Left colon (tissue), 2 donors: ENCODE measurements around the gene PTER. TPM values are rescaled to one million over a fixed set of nuclear protein-coding genes. Genes with fewer than 3 reads are reported as not detected.

Source experiments
- ATAC-seq: fragments of 200-7000 bp; cut with Tn5 transposase; one replicate; pipeline ENCODE4 v1.9.1; 2020; ENCODE audit warnings: mild to moderate bottlenecking, moderate library complexity
- DNase-seq, 2 donors: peaks; one replicate each; pipeline ENCODE4 v3.0.0-alpha.2; 2020
- intact Hi-C, 2 donors: fragments of 100-400 bp; cut with DNase I in 1 of 2; cut with micrococcal nuclease in 1 of 2; formaldehyde crosslinking; loops; one replicate each; pipeline versions ENCODE4 v1.11.2 to v1.14.0; 2022; cut with DNase I, micrococcal nuclease
- total RNA-seq, 2 donors: library from RNA; stranded (reverse); fragmentation: NEBNext Ultra II Directional; extraction: Animal tissue kit (Norgen Biotek cat#: 25700); gene quantifications; one replicate each; pipeline ENCODE4 v1.2.1, GENCODE V29; 2021
- donor health status: DM: no; HTN: no; CAD: no.
- donor health status: DM: yes; HTN: yes; CAD: no.

The PTER gene
- total RNA-seq, 2 donors from 2014 or later, result 21.8 to 22.0 TPM

DNA sequence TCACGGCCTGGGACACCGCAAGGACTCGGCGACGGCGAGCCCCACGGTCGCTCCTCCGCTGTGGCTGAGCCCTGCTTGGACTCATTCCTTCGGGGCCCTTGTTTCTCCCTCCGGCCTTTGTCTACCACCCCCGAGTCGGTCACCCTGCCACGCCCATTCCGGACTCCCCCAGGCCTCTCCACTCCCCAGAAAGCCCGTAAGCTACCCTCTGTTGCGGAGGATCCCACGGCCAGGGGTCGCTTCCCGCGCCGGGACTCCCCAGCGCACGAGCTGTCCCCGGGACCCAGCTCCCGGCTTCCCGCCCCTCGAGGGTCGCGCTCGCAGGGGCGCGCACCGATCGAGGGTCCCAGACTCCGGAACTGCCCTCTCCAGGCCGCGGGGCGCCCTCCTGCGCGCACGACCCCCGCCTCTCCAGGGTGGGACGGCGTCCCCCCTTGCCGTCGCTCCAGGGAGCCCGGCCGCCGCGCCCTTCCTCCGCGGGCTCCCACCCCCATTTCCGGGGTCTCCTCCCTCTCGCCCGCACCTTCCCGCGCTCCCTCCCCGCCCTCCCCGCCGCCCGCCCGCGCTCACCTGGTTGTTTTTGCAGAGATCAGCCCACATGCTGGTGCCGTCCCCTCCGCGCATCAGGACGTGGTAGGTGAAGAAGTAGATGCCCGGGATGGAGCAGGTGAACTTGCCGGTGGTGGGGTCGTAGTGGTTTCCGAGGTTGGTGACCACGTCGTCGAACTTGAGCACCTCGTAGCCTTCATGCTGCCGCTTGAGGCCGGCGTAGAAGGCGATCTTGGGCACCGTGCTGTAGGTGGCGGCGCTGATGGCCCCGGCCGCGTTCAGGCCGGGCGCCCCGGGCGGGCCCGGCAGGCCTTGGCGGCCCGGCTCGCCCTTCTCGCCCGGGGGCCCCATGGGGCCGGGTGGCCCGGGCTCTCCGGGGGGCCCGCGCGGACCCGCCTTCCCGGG is 83.4 kb downstream of the PTER start:
- DNase-seq (peak in 1 of 2 donors; percentile 4), ATAC-seq (peak; percentile 55)
- intact Hi-C loops, result no loop called here

DNA sequence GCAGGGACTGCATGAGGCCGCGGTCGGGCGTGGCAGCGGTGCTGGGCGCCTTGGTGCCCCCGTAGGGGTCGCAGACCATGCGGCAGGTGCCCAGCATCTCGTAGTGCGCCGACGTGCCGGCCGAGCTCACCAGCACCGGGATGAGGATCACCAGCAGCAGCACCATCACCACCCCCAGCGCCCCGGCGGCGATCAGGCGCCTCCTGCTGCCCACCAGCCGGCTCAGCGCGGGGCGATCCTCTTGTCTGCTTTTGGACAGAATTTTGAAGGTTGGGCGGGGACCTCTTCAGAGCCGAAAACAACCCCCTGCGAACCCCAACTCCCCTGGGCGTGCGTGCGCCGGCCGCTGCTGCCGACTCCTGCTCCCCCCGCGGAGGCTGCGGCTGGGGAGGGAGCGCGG is 84.1 kb downstream of the PTER start:
- intact Hi-C loops, result no loop called here
- DNase-seq (peak in 1 of 2 donors; percentile 15), ATAC-seq (peak; percentile 42)

DNA sequence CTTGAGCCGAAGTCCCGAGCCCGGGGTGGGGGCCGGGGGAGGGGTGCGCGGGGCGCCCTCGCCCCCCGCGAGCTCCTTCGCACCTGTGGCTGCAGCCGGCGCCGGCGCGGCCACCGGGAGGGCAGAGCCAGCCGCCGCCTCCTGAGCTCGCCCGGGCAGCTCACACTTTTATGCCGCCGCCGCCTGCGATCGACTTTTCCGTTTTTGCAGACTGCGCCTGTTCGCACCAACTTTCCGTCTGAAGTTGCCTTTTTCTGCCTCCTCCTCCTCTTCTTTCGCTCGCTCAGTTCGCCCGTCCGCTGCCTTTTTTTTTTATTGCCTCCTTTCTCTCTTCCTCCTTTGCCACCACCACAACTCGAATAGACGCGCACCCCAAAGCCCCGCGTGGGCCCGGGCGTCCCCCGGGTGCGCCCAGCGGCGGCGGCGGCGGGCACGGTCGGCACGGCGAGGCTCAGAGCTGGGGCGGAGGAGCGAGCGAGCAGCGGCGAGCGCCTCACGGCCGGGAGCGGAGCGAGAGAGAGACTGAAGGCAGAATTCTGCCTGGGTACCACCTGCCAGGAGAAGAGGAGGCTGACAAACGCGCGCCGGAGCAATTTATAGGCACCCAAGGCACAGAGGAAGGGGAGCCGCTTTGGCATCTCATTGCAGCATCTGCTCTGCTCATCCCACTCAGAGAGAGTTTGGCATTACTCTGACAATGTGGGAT is 84.7 kb downstream of the PTER start, which contains the start of gene C1QL3:
C1QL3 (minus strand) TSS at position 569 of the 706 bp plus-strand sequence. CDS start 814 bp downstream, outside the sequence.
- DNase-seq, result peak in 1 of 2 donors; percentile 26
- intact Hi-C loops, result no loop called here
- peak; percentile 61 for ATAC-seq

DNA sequence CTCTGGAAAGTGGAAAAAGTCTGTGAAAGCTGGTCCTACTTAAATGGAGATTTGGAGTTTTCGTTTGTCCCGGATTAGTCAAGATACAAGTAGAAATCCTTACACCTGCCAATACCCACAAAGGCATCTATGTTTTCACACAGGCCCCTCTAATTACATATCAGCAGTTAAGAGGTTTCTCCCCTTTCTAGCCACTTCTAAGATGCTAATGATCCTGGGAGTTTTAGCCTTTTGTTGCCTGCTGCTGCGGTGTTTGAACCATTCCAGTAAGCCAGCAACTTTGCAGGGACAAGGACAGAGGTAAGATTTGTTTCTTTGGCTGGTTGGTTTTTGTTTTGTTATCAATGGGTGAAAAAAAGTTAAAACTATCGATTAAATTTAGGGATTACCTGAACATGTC is 90.6 kb downstream of the PTER start:
- no peak for DNase-seq
- ATAC-seq, result no peak
- intact Hi-C loops, result no loop called here

DNA sequence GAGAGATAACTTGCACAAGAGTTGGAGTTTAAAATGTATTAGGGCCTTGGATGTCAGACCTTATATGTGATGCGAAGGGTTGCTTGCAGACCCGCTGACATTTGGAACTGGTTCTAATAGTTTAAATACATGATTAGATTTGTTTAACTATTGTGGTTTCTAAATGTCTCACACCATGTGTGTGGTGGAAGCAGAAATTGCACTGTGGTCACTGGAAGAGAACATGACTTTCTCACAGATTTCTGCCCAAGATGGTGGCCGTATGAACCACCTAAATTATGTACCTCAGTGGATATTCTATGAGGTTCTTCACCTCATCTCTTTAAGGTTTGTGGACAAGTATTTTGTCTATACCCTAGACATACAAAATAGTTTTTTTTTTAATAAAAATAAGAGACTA is 93.0 kb downstream of the PTER start:
- DNase-seq (no peak), ATAC-seq (no peak)
- intact Hi-C loops, result no loop called here

DNA sequence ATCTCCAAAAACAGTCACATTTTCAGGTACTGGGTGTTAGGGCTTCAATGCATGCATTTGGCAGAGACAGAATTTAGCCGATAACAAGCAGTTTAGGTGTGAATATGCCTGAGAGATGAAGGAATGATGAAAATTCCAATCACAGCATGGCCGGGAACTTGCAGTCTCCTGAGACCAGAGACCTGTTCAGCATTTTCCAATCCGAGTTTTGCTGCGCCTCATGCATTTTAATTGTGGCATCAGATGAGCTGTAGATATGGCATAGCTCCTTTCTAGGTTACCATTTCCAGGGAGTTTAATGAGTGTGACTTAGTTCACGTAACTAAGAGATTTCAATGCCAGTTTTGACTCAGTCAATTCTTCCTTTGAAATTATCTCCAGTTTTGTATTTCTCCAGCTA is 99.3 kb downstream of the PTER start:
- no peak for ATAC-seq
- no peak for DNase-seq
- intact Hi-C loops, result no loop called here

DNA sequence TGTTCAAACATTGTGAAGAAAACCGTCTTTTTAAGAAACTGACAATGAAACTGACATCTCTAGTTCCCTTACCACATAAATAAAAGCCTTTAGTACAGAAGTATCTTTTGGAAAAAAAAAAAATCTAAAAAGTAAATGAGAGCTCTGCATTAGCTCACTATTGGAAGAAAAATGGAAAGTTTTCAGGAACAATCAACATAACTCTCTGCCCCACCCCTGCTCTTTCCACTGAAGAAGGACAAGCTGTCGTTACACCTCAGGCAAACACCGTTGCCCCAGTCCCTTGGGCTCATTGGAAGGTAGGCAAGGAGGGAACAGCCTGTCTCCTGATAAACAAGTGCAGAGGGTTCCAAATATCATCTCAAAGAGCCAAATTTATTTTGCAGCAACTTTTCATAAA is 107.3 kb downstream of the PTER start:
- DNase-seq, result no peak
- ATAC-seq, result no peak
- intact Hi-C loops, result no loop called here

DNA sequence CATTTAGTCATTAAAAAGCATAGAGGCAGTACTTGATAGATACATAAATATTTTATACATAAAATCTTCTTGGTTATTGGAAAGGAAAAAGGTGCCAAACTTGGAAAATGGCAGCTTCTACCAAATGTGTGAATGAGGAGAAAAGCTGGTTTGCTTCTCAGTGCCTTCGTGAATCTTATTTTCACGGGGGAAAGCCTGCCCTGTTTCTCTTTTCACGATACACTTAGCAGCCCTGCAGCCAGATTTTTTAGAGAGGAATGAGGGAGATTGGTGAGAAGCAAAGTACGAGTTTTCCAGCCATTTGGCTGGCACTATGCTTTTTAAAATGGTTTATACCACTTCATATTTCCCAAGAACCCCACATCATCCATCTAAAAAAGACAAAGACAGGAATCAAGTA is 107.8 kb downstream of the PTER start:
- intact Hi-C loops, result no loop called here
- no peak for ATAC-seq
- no peak for DNase-seq

DNA sequence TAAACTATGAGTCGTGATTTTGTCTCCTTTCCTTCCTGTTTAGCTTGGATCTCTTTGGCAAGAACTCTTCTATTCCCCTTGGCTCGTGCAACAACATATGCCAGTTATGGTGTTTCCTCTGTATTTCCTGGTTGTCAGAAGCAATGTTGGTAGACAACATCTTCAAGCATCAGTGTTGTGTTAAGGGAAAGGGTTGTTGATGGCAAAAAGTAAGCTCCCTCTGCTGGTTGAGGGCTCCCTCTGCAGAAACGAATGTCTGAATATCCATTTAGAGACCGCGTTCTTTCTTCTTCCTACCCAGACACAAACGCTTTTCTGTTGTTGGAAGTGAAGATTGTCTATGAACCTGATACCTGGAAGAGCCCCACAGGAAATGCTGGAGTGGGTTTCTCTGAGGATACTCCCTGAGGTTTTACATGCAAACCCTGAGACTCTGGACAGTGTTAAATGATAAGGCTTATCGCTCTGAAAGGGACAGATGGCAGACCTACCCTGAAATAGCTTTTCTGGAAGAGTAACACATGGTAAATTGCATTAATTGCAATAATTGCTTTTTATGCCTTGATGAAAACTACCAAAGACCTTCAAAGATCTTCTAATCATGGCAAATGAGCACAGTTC is 108.4 kb downstream of the PTER start:
- intact Hi-C loops, result no loop called here
- ATAC-seq, result peak; percentile 45
- no peak for DNase-seq

DNA sequence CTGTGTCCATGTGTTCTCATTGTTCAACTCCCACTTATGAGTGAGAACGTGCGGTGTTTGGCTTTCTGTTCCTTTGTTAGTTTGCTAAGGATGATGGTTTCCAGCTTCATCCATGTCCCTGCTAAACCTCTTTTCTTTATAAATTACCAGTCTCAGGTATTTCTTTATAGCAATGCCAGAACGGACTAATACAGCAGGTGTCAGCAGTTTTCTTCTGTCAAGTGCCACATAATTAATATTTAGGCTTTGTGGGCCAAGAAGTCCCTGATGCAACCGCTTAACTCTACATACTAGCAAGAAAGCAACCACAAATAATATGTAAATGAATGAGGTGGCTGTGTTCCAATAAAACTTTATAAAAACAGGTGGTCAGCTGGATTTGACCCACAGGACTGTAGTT is 111.2 kb downstream of the PTER start:
- intact Hi-C loops, result no loop called here
- DNase-seq (no peak), ATAC-seq (no peak)

DNA sequence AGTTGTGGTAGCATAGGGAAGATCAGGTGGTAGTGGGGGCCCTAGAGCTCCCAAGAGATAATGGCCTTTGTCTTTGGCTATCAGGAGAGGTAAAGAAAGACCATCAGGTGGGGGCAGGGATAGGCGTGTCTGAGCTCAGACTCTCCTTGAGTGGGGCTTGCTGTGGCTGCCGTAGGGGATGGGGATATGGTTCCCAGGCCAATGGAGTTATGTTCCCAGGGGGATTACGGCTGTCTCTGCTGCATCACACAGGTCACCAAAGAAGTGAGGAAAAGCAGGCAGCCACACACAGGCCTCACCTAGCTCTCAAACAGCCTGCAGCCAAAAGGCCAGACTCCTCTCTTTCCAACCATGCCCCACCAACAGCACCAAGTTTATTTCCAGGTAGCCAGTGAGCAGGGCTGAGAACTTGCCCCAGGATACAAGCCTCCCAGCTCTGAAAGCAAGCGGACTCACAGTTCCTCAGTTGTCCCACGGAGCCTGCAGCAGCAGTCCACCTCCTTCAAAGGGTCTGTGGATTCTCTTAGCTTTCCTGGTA is 122.5 kb downstream of the PTER start:
- intact Hi-C loops, result no loop called here
- DNase-seq (no peak), ATAC-seq (no peak)

DNA sequence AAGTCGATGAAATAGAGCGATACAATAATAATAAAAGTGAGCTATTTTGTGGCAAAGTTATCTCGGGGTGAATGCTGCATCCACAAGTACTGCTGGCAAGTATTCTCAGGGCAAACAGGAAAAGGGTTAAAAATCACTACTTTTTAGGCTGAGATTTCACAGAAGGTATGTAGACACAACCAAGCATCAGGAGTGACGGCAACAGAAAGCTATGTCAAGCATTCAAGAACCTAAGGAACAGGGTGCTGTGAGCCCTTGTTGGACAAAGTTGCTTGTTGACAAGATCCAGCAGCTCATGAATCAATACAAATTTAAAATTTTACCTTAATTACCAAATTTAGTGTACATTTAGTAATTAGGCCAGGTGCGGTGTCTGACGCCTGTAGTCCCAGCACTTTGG is 126.1 kb downstream of the PTER start:
- DNase-seq, result no peak

More for the DNA sequence above, 126.1 kb downstream of the PTER start:
- intact Hi-C loops, result no loop called here
- ATAC-seq, result no peak

Other genes with a start within 250 kb of the PTER start
- under 1 TPM; 0.11 to 0.12 TPM for gene C1QL3, start 84.9 kb downstream of the PTER start, total RNA-seq